Right lobe of liver (tissue), 4 donors: ENCODE data around the gene MGAT3.

Experiments
- POLR2A ChIP-seq: fragments of 450-650 bp; IDR thresholded peaks from one replicate; pipeline ENCODE4 v1.6.1; 2017; ENCODE audit warnings: antibody characterized with exemption, mild to moderate bottlenecking
- TF ChIP-seq, protein P1 (sequence below), 4 donors: fragments of 200-600 bp in 3 of 4; fragments of 450-650 bp in 1 of 4; IDR thresholded peaks; one replicate each; pipeline versions ENCODE4 v1.5.1 to v1.8.0; 2016 to 2022; ENCODE audit warnings: antibody characterized with exemption in 4 of 4, mild to moderate bottlenecking in 2 of 4
- donor health status: DM: no; HTN: no; CAD: no.
- donor health status: DM: no; HTN: no; CAD: no.
- donor health status: DM: no; HTN: yes; CAD: no.

DNA sequence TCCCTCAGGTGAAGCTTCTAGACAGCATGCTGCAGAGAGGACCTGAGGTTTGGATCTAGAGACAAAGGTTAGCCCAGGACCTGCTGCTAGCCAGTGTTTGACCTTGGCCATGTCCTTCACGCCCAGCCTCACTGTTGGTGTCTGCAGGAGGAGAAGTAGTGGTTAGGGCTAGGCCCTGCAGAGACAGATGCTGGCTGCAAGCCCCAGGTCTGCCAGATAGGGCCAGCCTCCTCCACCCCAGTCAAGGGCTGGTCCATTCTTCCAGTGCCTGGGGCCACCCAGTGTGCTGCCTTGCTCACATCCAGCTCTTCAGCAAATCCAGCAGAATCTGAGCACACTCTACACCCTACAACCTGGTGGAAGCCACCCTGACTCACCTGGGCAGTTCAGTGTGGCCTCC, 23.7 kb downstream of the MGAT3 start:
- TF ChIP-seq POLR2A = no peak
- TF ChIP-seq, protein P1, sequence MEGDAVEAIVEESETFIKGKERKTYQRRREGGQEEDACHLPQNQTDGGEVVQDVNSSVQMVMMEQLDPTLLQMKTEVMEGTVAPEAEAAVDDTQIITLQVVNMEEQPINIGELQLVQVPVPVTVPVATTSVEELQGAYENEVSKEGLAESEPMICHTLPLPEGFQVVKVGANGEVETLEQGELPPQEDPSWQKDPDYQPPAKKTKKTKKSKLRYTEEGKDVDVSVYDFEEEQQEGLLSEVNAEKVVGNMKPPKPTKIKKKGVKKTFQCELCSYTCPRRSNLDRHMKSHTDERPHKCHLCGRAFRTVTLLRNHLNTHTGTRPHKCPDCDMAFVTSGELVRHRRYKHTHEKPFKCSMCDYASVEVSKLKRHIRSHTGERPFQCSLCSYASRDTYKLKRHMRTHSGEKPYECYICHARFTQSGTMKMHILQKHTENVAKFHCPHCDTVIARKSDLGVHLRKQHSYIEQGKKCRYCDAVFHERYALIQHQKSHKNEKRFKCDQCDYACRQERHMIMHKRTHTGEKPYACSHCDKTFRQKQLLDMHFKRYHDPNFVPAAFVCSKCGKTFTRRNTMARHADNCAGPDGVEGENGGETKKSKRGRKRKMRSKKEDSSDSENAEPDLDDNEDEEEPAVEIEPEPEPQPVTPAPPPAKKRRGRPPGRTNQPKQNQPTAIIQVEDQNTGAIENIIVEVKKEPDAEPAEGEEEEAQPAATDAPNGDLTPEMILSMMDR (IDR thresholded peaks at IDR 0.05) = no peak
